HepG2 (cell line): ENCODE measurements around the gene INKA1.

Source experiments
- CTCF ChIP-seq: sonication (generic); formaldehyde crosslinking; IDR thresholded peaks from 2 replicates; pipeline ENCODE4 v1.5.0; 2020; ENCODE audit warnings: mild to moderate bottlenecking, missing genetic modification reagents, moderate library complexity
- GABPA ChIP-seq, 2 experiments: IDR thresholded peaks; 2 replicates each; pipeline ENCODE4 v1.6.1; 2011 to 2016; ENCODE audit warnings: low read depth in 2 of 2, low read length in 1 of 2, missing biosample characterization in 1 of 2, missing genetic modification characterization in 1 of 2
- HIVEP1 ChIP-seq: sonication (generic); formaldehyde crosslinking; IDR thresholded peaks from 2 replicates; pipeline ENCODE4 v1.4.0; 2020; ENCODE audit warnings: mild to moderate bottlenecking, missing genetic modification reagents
- NFKBIZ ChIP-seq: IDR thresholded peaks from 2 replicates; pipeline ENCODE4 v1.6.1; 2018; ENCODE audit warnings: missing genetic modification reagents, missing compliant biosample characterization
- POLR2A ChIP-seq, 2 experiments: IDR thresholded peaks; 2 replicates each; pipeline ENCODE4 v1.6.1; 2011; ENCODE audit warnings: low read depth in 2 of 2, low read length in 2 of 2, mild to moderate bottlenecking in 1 of 2, moderate library complexity in 1 of 2; ENCODE audit not compliant: insufficient read depth in 1 of 2

DNA sequence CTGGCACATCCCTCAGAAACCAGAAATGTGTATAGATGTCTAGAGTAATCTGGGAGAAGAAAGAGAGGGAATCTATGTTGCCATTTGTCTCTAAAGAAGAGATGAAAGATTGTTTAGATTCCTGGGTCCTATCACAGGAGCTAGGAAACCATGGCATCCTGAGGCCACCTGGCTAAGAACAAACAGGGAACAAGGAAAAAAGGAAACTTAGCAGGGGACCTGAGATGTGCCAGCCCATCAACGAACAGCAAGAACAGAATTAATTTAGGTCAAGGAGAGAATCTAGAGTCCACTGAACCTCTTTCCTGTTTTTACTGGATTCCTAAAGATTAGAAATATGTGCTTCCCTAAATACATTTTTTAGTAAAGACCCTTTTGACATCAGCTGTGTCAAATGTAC, 47.0 kb upstream of the INKA1 start:
- no peak for TF ChIP-seq NFKBIZ (CRISPR knock-in tag)
- no peak for TF ChIP-seq POLR2A (IDR thresholded peaks at IDR 0.05; ENCODE audit: insufficient read depth in 1 of 2, low read depth in 2 of 2, low read length in 2 of 2)
- no peak for TF ChIP-seq HIVEP1
- no peak for TF ChIP-seq GABPA (IDR thresholded peaks at IDR 0.05; ENCODE audit: low read depth, low read length)
- no peak for TF ChIP-seq GABPA (CRISPR knock-in tag; IDR thresholded peaks at IDR 0.05; ENCODE audit: low read depth)
- TF ChIP-seq CTCF (CRISPR knock-in tag) = no peak
